Measurements from ENCODE around the gene EVA1C.

GRCh38 chr21:32548978-32549377, 136.5 kb downstream of the EVA1C start:
- TF ChIP-seq CTCF (IDR thresholded peaks at IDR 0.05; ENCODE audit: extremely low read depth in 1 of 2, insufficient read depth in 1 of 2, low read depth in 1 of 2, low read length in 2 of 2) (no peak), POLR2A (IDR thresholded peaks at IDR 0.05; ENCODE audit: low read depth, low read length) (no peak), MAX (IDR thresholded peaks at IDR 0.05; ENCODE audit: insufficient read depth, insufficient read length) (no peak)

Data from endothelial cell of umbilical vein (primary cell).